ENCODE measurements around the gene PEX13.

DNA sequence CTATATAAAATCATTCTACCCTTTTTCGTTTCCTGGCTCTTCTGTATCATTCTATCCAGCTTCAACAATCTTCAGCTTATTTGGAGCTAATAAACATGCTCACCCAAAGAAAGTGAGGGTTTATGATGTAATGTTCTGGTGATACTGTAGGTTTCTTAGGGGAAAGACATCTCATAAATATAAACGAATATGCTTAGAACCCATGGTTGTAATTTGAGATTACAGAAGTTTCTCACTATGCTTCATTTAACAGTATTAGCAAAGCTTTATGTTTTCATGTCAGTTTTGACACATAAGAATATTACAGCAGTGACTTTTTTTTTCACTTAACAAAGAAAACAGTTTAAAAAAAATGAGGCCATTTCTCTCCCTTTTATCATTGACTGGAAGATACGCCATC lies 11.8 kb upstream of the PEX13 start:
- TF ChIP-seq, protein P1, sequence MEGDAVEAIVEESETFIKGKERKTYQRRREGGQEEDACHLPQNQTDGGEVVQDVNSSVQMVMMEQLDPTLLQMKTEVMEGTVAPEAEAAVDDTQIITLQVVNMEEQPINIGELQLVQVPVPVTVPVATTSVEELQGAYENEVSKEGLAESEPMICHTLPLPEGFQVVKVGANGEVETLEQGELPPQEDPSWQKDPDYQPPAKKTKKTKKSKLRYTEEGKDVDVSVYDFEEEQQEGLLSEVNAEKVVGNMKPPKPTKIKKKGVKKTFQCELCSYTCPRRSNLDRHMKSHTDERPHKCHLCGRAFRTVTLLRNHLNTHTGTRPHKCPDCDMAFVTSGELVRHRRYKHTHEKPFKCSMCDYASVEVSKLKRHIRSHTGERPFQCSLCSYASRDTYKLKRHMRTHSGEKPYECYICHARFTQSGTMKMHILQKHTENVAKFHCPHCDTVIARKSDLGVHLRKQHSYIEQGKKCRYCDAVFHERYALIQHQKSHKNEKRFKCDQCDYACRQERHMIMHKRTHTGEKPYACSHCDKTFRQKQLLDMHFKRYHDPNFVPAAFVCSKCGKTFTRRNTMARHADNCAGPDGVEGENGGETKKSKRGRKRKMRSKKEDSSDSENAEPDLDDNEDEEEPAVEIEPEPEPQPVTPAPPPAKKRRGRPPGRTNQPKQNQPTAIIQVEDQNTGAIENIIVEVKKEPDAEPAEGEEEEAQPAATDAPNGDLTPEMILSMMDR (IDR thresholded peaks at IDR 0.05; ENCODE audit: extremely low read depth in 1 of 2, insufficient read depth in 1 of 2, low read depth in 1 of 2, low read length in 2 of 2), result no peak
- TF ChIP-seq POLR2A (IDR thresholded peaks at IDR 0.05; ENCODE audit: low read depth, low read length), result no peak
- no peak for TF ChIP-seq POLR2AphosphoS5 (IDR thresholded peaks at IDR 0.05; ENCODE audit: insufficient read depth, low read depth, low read length)
- no peak for TF ChIP-seq EZH2 (IDR thresholded peaks at IDR 0.05; ENCODE audit: borderline replicate concordance, low read depth, low read length, severe bottlenecking)
- no peak for TF ChIP-seq MYC (IDR thresholded peaks at IDR 0.05; ENCODE audit: low read depth, low read length)
